Activated T-cell treated with anti-CD3 and anti-CD28 coated beads, Interleukin-2, amount 50 U/mL, for 24 hours (primary cell): ENCODE measurements around the gene CUBN.

ENCODE experiments used
- DNase-seq: peaks from one replicate; pipeline ENCODE4 v3.0.0-alpha.2; 2020
- H3K27ac Mint-ChIP-seq: 2 replicates; pipeline ENCODE4 v1.8.0; 2020; ENCODE audit warnings: mild to moderate bottlenecking, mixed read lengths
- H3K27me3 Mint-ChIP-seq: 2 replicates; pipeline ENCODE4 v1.8.0; 2020; ENCODE audit warnings: mixed read lengths
- H3K36me3 Mint-ChIP-seq: 2 replicates; pipeline ENCODE4 v1.8.0; 2020; ENCODE audit warnings: low read depth, mixed read lengths
- H3K4me1 Mint-ChIP-seq: 2 replicates; pipeline ENCODE4 v1.8.0; 2020; ENCODE audit warnings: low read depth, mixed read lengths
- H3K4me3 Mint-ChIP-seq: 2 replicates; pipeline ENCODE4 v1.8.0; 2020; ENCODE audit warnings: mild to moderate bottlenecking, moderate library complexity, mixed read lengths
- H3K9me3 Mint-ChIP-seq: 2 replicates; pipeline ENCODE4 v1.8.0; 2020; ENCODE audit warnings: mixed read lengths

The CUBN gene

GRCh38 chr10:16788778-16789177 is 340.8 kb downstream of the CUBN start:
- Mint-ChIP-seq H3K27me3 (no peaks in the 10 kb centered on the region), H3K4me1 (peaks cover 44% of the 10 kb centered on the region), H3K27ac (peak overlapping the region; percentile 92), H3K36me3 (peaks cover 76% of the 10 kb centered on the region), H3K4me3 (no peak overlapping the region), H3K9me3 (peaks cover 11% of the 10 kb centered on the region)
- no peak for DNase-seq

- Mint-ChIP-seq H3K27ac (peak overlapping the region; percentile 92), H3K36me3 (peaks cover 70% of the 10 kb centered on the region), H3K4me1 (peaks cover 44% of the 10 kb centered on the region), H3K9me3 (peaks cover 11% of the 10 kb centered on the region), H3K4me3 (peak overlapping the region; percentile 63), H3K27me3 (no peaks in the 10 kb centered on the region)
- DNase-seq = peak; percentile 55
Measured at GRCh38 chr10:16788125-16788524, 341.5 kb downstream of the CUBN start.

- Mint-ChIP-seq H3K4me3 (peak overlapping the region; percentile 63), H3K4me1 (peaks cover 44% of the 10 kb centered on the region), H3K27ac (peak overlapping the region; percentile 92), H3K36me3 (peaks cover 65% of the 10 kb centered on the region), H3K9me3 (peaks cover 11% of the 10 kb centered on the region), H3K27me3 (no peaks in the 10 kb centered on the region)
- peak; percentile 67 for DNase-seq
Measured at GRCh38 chr10:16787361-16787791, 342.2 kb downstream of the CUBN start.

GRCh38 chr10:16780338-16780880 is 349.2 kb downstream of the CUBN start:
- no peak for DNase-seq
- H3K4me1 Mint-ChIP-seq = peaks cover 48% of the 10 kb centered on the region
- H3K9me3 Mint-ChIP-seq = peaks cover 5% of the 10 kb centered on the region
- no peaks in the 10 kb centered on the region for H3K27me3 Mint-ChIP-seq
- H3K4me3 Mint-ChIP-seq = no peak overlapping the region
- peaks cover 55% of the 10 kb centered on the region for H3K36me3 Mint-ChIP-seq
- no peak overlapping the region for H3K27ac Mint-ChIP-seq

- Mint-ChIP-seq H3K4me1 (peaks cover 44% of the 10 kb centered on the region), H3K27me3 (no peaks in the 10 kb centered on the region), H3K9me3 (no peaks in the 10 kb centered on the region), H3K27ac (peak overlapping the region; percentile 85), H3K4me3 (no peak overlapping the region), H3K36me3 (peaks cover 50% of the 10 kb centered on the region)
- peak; percentile 69 for DNase-seq
Measured at GRCh38 chr10:16779384-16779915, 350.2 kb downstream of the CUBN start.

GRCh38 chr10:16777473-16778370 is 351.9 kb downstream of the CUBN start:
- Mint-ChIP-seq H3K36me3 (peaks cover 46% of the 10 kb centered on the region), H3K27ac (peak overlapping the region; percentile 90), H3K9me3 (no peaks in the 10 kb centered on the region), H3K27me3 (no peaks in the 10 kb centered on the region), H3K4me3 (peak overlapping the region; percentile 45), H3K4me1 (peaks cover 43% of the 10 kb centered on the region)
- no peak for DNase-seq

GRCh38 chr10:16776896-16777295 is 352.7 kb downstream of the CUBN start:
- H3K27ac Mint-ChIP-seq = no peak overlapping the region
- H3K9me3 Mint-ChIP-seq = no peaks in the 10 kb centered on the region
- peaks cover 46% of the 10 kb centered on the region for H3K4me1 Mint-ChIP-seq

More at GRCh38 chr10:16776896-16777295, 352.7 kb downstream of the CUBN start:
- Mint-ChIP-seq H3K36me3 (peaks cover 44% of the 10 kb centered on the region), H3K4me3 (no peak overlapping the region), H3K27me3 (no peaks in the 10 kb centered on the region)
- no peak for DNase-seq
